Activated CD4-positive, alpha-beta memory T cell treated with anti-CD3 and anti-CD28 coated beads for 36 hours (primary cell): Measurements from ENCODE around the gene CTIF. TPM values are rescaled to one million over a fixed set of nuclear protein-coding genes. Genes with fewer than 3 reads are reported as not detected.

Source experiments
- CTCF ChIA-PET: fragments of 350-600 bp; sonication (Branson Sonifier 250); formaldehyde crosslinking; loops from one replicate; lab custom pipeline; 2021; ENCODE audit warnings: antibody characterized with exemption, inconsistent platforms; lab: Charles Lee
- POLR2A ChIA-PET: fragments of 350-600 bp; sonication (Branson Sonifier 250); formaldehyde crosslinking; loops from one replicate; lab custom pipeline; 2021; ENCODE audit warnings: antibody characterized with exemption; lab: Charles Lee
- DNase-seq: peaks from one replicate; pipeline ENCODE4 v3.0.0-alpha.2; 2020
- H3K27ac Mint-ChIP-seq: one replicate; pipeline ENCODE4 v1.8.0; 2021; ENCODE audit warnings: mixed read lengths
- H3K27me3 Mint-ChIP-seq: one replicate; pipeline ENCODE4 v1.8.0; 2021; ENCODE audit warnings: mixed read lengths
- H3K36me3 Mint-ChIP-seq: one replicate; pipeline ENCODE4 v1.8.0; 2021; ENCODE audit warnings: mixed read lengths
- H3K4me1 Mint-ChIP-seq: one replicate; pipeline ENCODE4 v1.8.0; 2021; ENCODE audit warnings: low read depth, mixed read lengths
- H3K4me3 Mint-ChIP-seq: one replicate; pipeline ENCODE4 v1.8.0; 2021; ENCODE audit warnings: mild to moderate bottlenecking, mixed read lengths
- H3K9me3 Mint-ChIP-seq: one replicate; pipeline ENCODE4 v1.8.0; 2021; ENCODE audit warnings: mixed read lengths
- intact Hi-C: fragments of 100-400 bp; cut with micrococcal nuclease; formaldehyde crosslinking; loops from one replicate; pipeline ENCODE4 v1.15.1; 2023
- total RNA-seq, 2 experiments: library from RNA; stranded (reverse); gene quantifications; one replicate each; pipeline ENCODE4 v1.2.3, GENCODE V29; 2021

The CTIF gene
- total RNA-seq, 2 experiments from 2014 or later: 4.6 to 5.8 TPM

DNA sequence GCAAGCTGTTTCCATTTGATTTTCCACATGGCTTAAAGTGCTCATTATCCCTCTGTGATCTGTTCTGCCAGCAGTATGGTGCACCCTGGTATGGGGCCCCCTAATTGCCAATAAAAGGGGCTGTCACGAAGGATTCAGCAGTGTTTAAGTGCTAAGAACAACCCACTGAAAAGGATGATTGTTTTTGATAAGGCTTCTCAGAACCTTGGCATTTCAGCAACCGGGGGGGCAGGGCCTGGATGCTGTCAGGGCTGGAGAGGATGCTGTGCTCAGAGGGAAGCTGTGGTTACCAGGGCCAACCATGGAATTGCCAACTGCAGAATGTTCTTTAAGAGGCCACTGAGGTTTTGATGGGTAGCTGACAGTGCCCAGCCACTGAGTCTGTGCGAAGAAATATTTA lies 117.8 kb downstream of the CTIF start:
- POLR2A ChIA-PET: no interaction called here
- no peaks in the 10 kb centered on the region for H3K27me3 Mint-ChIP-seq

DNA sequence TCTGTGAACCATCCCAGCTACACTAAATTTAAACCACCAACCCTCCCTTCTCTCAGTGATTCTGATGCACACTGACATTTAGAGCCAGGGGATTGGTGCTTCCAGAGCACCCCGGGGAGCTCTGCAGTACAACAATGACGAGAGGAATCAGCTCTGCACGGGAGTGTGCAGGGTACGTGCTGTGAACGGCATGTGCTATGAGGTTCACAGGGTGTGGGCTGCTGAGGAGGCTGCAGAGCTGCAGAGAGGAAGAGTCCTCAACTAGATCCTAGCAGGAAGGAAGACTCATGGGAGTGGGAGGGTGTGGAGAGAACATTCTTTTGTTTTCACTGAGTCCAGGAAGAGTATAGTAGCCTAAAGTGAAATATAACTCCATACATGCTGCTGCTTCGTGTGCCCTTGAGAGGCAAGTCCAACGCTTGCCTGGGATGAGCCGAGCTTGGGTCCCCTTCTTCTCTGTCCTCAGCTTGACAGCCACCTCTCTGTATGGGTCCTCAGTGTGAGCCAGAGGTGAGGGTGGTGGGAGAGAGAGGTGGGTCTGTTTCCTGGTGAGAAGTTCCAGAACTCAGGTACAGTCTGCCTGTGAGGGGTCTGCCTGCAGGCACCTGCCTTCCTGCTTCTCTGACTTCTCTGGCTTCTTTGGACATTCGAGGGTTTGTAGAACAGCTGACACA lies 118.8 kb downstream of the CTIF start:
- H3K4me1 Mint-ChIP-seq: no peaks in the 10 kb centered on the region
- POLR2A ChIA-PET: no interaction called here
- H3K4me3 Mint-ChIP-seq: no peak overlapping the region
- DNase-seq: no peak
- H3K9me3 Mint-ChIP-seq: peaks cover 2% of the 10 kb centered on the region
- CTCF ChIA-PET: interaction anchor here (0.8 kb wide), 1 partner anchor 183 kb away, joined by 3 read pairs; no protein-coding TSS in a partner anchor
- intact Hi-C loops: no loop called here
- no peaks in the 10 kb centered on the region for H3K36me3 Mint-ChIP-seq
- H3K27me3 Mint-ChIP-seq: no peaks in the 10 kb centered on the region
- H3K27ac Mint-ChIP-seq: no peak overlapping the region

More for the DNA sequence above, 117.8 kb downstream of the CTIF start:
- Mint-ChIP-seq H3K36me3 (no peaks in the 10 kb centered on the region), H3K4me3 (no peak overlapping the region), H3K27ac (no peak overlapping the region), H3K4me1 (no peaks in the 10 kb centered on the region), H3K9me3 (peaks cover 2% of the 10 kb centered on the region)
- no peak for DNase-seq
- intact Hi-C loops: no loop called here
- CTCF ChIA-PET: no interaction called here

DNA sequence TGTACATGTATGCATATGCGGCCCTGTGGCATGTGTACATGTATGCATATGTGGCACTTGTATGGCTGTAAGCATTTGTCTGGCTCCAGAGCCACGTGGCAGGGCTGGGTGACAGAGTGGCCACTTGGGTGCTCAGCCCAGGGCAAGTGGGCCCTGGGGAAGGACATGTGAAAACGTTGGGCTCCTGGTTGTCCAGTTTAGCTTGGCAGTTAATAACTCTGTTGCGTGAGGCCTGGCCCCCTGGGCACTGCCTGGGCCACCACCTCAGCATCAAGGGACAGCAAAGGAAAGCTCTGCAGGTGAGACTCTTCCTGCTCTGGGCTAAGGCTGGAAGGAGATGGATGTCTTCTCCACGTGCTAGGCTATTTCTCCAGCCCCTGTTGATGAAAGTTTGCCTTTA lies 119.9 kb downstream of the CTIF start:
- Mint-ChIP-seq H3K36me3 (no peaks in the 10 kb centered on the region), H3K4me1 (no peaks in the 10 kb centered on the region), H3K4me3 (no peak overlapping the region), H3K9me3 (no peaks in the 10 kb centered on the region), H3K27me3 (no peaks in the 10 kb centered on the region), H3K27ac (no peak overlapping the region)
- ChIA-PET POLR2A (no interaction called here), CTCF (no interaction called here)
- intact Hi-C loops: no loop called here
- no peak for DNase-seq

DNA sequence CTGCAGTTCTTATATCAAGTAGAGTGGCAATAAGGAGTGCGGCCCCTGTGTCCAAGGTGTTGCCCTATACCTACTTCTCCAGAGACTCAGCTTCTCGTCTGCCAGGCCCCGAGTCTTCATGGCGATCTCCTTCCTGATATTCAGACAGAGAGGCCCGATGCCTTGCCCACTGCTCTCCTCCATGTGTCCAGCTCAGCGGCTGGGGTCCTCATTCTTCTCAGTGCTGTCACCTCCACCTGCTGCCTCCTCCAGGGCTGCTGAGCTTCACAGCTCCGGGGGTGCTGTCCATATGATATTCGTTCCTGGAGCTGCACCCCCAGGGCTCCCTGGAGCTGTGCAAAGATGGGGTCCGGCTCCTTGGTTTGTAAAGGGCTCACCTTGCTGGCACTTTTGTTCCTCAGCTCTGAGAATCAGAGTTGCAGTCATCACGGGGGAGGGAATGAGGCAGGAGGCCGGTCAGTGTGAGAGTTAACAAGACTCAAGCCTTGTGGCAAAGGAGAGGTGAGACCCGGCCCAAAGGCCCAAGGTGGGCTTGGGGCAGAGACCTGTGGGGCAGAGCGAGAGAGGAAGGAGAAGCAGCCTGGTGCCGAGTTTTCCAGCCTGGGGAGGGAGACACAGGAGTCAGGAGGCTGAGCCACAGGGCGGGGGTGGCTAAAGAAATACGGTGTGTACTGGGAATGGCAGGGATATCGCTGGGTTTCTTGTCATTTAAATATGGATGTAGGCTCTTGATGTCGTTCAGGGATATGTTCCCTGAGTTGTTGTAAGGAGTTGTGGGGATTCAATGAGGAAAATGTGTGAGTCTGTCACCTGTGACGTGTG lies 120.6 kb downstream of the CTIF start:
- no peaks in the 10 kb centered on the region for H3K27me3 Mint-ChIP-seq
- intact Hi-C loops: no loop called here
- H3K4me1 Mint-ChIP-seq: no peaks in the 10 kb centered on the region
- no peak overlapping the region for H3K27ac Mint-ChIP-seq
- CTCF ChIA-PET: interaction anchor here (2.1 kb wide), 1 partner anchor 184 kb away, joined by 7 read pairs; no protein-coding TSS in a partner anchor
- no peaks in the 10 kb centered on the region for H3K36me3 Mint-ChIP-seq
- no peak overlapping the region for H3K4me3 Mint-ChIP-seq
- DNase-seq: no peak
- POLR2A ChIA-PET: no interaction called here
- no peaks in the 10 kb centered on the region for H3K9me3 Mint-ChIP-seq

DNA sequence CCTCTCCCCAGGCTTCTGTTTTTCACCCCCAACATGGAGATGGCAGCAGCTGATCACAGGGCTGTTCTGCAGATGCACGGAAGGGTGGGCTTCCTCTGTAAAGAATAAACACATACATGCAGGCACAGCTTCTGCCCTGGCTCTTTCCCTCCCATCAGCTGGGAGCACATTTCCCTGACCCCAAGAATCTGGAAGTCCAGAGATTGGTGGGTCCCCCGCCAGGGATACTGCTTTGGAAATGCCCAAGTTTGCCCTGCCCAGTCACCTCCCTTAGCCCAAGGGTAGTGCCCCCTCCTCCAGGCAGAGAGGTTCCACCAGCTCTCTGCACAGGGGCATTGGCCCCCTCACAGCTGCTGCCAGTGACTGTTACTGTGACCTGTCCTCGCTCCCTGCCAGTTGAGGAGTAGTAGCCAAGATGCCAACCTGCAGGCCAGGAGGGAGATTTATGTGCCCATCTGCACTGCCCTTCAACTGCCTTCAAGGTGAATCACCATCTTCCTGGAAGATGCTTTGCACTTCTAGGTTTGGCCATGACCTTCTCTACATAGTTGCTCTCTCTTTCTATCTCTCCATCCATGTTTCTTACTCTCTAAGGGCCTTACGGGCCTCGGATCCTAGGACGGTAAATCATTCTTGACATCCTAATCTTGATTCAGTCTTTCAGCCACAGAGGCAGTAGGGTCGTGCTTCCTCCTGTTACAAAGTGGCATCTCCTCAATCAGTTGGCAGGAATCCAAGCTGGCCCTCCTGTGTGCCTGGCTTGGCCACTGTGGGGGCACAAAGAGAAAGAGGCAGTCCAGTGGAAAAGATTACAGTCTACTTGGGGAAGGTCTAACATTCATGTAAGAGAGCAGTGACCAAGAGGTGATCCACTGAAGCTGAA lies 121.8 kb downstream of the CTIF start:
- H3K36me3 Mint-ChIP-seq: no peaks in the 10 kb centered on the region
- no peaks in the 10 kb centered on the region for H3K27me3 Mint-ChIP-seq
- ChIA-PET POLR2A (no interaction called here), CTCF (interaction anchor here (2.1 kb wide), 1 partner anchor 185 kb away, joined by 7 read pairs; no protein-coding TSS in a partner anchor)
- peaks cover 3% of the 10 kb centered on the region for H3K9me3 Mint-ChIP-seq
- H3K27ac Mint-ChIP-seq: no peak overlapping the region
- intact Hi-C loops: no loop called here
- DNase-seq: no peak
- no peaks in the 10 kb centered on the region for H3K4me1 Mint-ChIP-seq
- no peak overlapping the region for H3K4me3 Mint-ChIP-seq

DNA sequence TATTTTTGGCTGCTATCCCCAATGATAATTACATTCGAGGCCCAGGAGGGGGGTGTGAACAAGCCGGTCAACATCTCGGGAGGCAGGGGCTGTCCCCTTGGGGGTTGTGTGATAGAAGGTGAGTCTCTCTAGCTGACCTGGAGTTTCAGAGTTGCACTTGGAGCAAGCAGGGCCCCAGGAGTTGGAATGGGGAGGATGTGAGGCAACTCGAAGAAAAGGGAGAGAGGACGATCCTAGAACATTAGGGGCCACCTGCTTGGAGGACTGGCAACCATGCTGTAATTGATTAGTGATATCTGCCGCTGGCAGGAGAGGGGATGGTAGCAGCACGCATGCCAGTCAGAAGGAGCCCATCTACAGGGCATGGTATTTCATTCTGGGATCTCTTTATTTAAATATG lies 122.6 kb downstream of the CTIF start:
- Mint-ChIP-seq H3K4me1 (no peaks in the 10 kb centered on the region), H3K27me3 (no peaks in the 10 kb centered on the region), H3K36me3 (peaks cover 5% of the 10 kb centered on the region), H3K9me3 (peaks cover 9% of the 10 kb centered on the region), H3K27ac (no peak overlapping the region), H3K4me3 (no peak overlapping the region)
- ChIA-PET CTCF (interaction anchor here (2.1 kb wide), 1 partner anchor 186 kb away, joined by 7 read pairs; no protein-coding TSS in a partner anchor), POLR2A (no interaction called here)
- intact Hi-C loops: no loop called here
- DNase-seq: no peak

DNA sequence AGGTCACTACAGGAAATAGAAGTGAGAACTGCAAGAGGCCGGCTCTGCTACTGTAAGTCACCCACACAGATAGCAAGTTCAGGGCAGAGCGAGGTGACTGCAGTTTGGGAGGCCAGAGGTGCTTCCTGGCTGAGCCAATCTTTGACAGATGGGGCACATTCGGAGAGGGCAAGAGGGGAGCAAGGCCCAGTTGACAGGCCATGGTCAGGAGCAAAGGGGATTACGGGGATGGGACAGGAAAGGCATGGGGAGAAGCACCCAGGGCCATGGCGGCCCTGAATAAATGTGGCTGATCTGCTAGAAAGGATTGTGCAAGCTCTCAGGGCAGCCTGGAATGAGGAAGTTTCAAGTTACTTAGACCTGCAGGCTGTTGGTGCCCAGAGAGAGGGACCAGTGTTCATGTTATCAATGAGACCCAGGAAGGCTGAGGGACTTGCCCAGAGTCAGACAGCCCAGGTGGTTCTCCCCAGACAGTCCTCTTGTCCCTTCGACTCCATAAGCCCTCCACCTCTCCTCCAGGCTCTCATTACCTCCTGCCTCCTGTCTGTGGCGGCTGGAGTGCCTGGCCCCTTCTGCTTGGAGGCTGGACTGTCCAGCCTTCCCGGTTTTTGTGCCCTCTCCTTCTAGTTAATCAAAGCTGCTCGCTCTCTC lies 123.3 kb downstream of the CTIF start:
- Mint-ChIP-seq H3K27ac (no peak overlapping the region), H3K9me3 (peaks cover 9% of the 10 kb centered on the region), H3K36me3 (peaks cover 5% of the 10 kb centered on the region), H3K4me3 (no peak overlapping the region), H3K4me1 (no peaks in the 10 kb centered on the region), H3K27me3 (no peaks in the 10 kb centered on the region)
- ChIA-PET CTCF (interaction anchor here (1.1 to 3.2 kb wide), 5 partner anchors 28 to 217 kb away, joined by 3 to 48 read pairs (median 4); no protein-coding TSS in a partner anchor), POLR2A (no interaction called here)
- intact Hi-C loops: no loop called here
- DNase-seq: no peak

DNA sequence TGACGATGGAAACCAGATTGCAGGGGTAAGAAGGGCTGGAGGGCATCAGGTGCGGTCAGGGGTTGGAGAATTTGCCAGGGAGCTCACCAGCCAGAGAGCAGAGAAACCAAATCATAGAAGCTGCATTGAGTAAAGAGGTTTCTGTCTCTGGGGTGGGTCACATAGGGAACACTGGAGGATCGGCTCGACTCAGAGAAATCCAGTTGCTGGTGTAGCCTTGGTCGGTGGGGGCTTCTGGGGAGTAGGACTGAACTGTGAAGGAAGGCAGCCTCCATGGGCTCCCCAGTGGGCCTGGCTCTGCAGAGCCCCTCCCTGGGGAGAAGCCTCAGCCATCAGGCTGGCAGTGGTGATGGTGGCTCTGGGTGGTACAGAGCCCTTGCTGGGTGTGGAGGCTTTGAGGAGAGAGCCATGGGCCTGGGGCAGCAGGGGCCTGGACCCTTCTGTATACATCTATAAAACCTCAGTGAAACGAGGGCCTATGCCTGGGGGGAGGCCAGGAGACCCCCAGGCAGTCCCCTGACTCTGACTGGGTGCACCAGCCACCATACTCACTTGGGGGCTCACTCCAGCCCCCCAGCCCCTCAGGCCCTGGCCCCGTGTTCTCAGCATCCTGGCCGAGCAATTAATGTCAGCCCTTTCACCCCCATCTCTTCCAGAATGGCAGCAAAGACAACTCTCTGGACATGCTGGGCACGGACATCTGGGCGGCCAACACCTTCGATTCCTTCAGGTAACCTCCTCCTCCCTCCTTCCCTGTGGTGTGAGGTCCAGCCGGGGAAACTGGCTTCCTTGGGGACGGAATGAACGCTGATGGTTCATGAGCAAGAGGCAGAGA lies 124.5 kb downstream of the CTIF start:
- DNase-seq: no peak
- Mint-ChIP-seq H3K27ac (no peak overlapping the region), H3K4me1 (no peaks in the 10 kb centered on the region), H3K36me3 (peaks cover 5% of the 10 kb centered on the region), H3K4me3 (no peak overlapping the region), H3K27me3 (no peaks in the 10 kb centered on the region), H3K9me3 (peaks cover 9% of the 10 kb centered on the region)
- POLR2A ChIA-PET: no interaction called here
- CTCF ChIA-PET: interaction anchor here (1.1 to 3.2 kb wide), 4 partner anchors 27 to 218 kb away, joined by 3 to 48 read pairs (median 4); no protein-coding TSS in a partner anchor
- intact Hi-C loops: no loop called here

DNA sequence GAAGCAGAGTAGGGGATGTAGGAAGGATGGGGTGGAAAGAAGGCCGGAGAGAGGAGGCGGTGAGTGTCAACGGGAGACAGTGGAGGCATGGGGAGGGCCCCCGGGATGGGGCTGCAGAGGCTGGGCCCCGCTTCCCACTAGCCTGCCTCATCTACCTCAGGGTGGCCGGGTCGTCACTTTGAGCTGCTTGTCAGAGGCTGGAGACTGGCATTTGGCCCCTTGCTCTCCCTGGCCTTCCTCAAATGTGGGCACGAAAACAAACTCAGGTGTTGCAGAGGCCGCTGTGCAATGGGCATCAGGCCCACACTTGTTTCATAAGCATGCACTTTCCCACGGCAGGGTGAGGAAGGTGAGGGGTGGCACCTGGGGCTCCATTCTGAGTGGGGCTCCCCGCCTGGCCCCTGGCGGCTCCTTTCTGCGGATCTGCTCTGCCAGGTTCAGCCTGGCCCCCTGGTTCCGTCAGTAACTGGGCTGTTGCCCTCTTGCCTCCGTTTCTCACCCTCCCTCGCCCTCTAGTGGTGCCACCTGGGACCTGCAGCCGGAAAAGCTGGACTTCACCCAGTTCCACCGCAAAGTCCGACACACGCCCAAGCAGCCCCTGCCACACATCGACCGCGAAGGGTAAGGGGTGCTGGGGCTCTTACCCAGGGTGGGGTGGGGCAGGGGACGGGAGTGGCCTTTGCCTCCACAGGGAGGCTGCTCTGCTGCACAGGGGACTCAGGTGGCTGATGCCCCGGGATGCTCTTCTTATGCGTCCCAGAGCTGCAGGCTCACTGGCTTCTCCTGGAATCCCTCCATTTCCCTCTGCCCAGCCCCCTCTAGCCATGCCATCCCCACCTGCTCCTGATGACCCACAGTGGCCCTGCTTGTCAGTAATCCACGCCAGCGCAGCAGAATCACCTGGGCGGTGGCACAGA lies 125.4 kb downstream of the CTIF start:
- no peak overlapping the region for H3K4me3 Mint-ChIP-seq
- intact Hi-C loops: loop anchor here (1.0 kb wide), 1 partner anchor 188 kb away; no protein-coding TSS in a partner anchor
- POLR2A ChIA-PET: no interaction called here

DNA sequence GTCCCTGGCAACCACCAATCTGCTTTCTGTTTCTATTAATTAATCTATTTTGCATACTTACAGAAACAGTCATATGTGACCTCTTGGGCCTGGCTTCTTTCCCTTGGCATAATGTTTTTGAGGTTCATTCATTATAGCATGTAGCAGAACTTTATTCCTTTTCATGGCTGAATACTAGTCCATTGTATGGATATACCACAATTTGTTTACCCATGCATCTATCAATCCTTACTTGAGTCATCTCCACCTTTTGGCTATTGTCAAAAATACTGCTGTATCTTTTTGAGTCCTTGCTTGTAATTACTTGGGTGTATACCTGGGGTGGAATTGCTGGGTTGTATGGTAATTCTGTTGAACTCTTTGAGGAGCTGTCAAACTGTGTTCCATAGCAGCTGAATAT lies 126.8 kb downstream of the CTIF start:
- POLR2A ChIA-PET: no interaction called here
- intact Hi-C loops: no loop called here
- Mint-ChIP-seq H3K27ac (no peak overlapping the region), H3K36me3 (peaks cover 5% of the 10 kb centered on the region), H3K4me1 (no peaks in the 10 kb centered on the region), H3K27me3 (no peaks in the 10 kb centered on the region), H3K4me3 (no peak overlapping the region), H3K9me3 (peaks cover 9% of the 10 kb centered on the region)
- no peak for DNase-seq
- CTCF ChIA-PET: interaction anchor here (3.2 kb wide), 1 partner anchor 191 kb away, joined by 48 read pairs; no protein-coding TSS in a partner anchor

More for the DNA sequence above, 125.4 kb downstream of the CTIF start:
- no peaks in the 10 kb centered on the region for H3K4me1 Mint-ChIP-seq
- H3K27me3 Mint-ChIP-seq: no peaks in the 10 kb centered on the region
- CTCF ChIA-PET: interaction anchor here (0.6 to 3.2 kb wide), 9 partner anchors 57 to 401 kb away, joined by 3 to 48 read pairs (median 3); no protein-coding TSS in a partner anchor
- peaks cover 5% of the 10 kb centered on the region for H3K36me3 Mint-ChIP-seq
- DNase-seq: peak; percentile 69
- no peak overlapping the region for H3K27ac Mint-ChIP-seq
- H3K9me3 Mint-ChIP-seq: peaks cover 9% of the 10 kb centered on the region
